ENCODE data around the gene SLC35A3. TPM values are rescaled to one million over a fixed set of nuclear protein-coding genes. Genes with fewer than 3 reads are reported as not detected.

SLC35A3 gene
- total and polyA plus RNA-seq, 9 donors = 8.7 to 17.7 (median 12.6) TPM

GRCh38 chr1:100070201-100070939 lies 100.6 kb downstream of the SLC35A3 start:
- no peaks in the 10 kb centered on the region for H3K27me3 ChIP-seq (ENCODE audit: control insufficient read depth, insufficient read depth, low read length)
- 97% methylated on average over 3 of the region's 5 CpGs for WGBS (ENCODE audit: insufficient coverage)
- H3K4me1 ChIP-seq (ENCODE audit: control insufficient read depth, insufficient read depth, low read length) = no peaks in the 10 kb centered on the region
- no peak overlapping the region for H3K27ac ChIP-seq (ENCODE audit: low read length)
- H3K36me3 ChIP-seq (ENCODE audit: control insufficient read depth, insufficient read depth, low read length) = peaks cover 51% of the 10 kb centered on the region
- no peaks in the 10 kb centered on the region for H3K9me3 ChIP-seq (replicated peaks; ENCODE audit: control insufficient read depth, low read depth, low read length)
- no peak overlapping the region for H3K4me3 ChIP-seq (ENCODE audit: low read length)
- DNase-seq = no peak

GRCh38 chr1:100073531-100073930 lies 103.7 kb downstream of the SLC35A3 start:
- H3K9me3 ChIP-seq (replicated peaks; ENCODE audit: control insufficient read depth, low read depth, low read length) = no peaks in the 10 kb centered on the region
- no CpG with 5 or more reads among the region's 3 CpGs for WGBS (ENCODE audit: insufficient coverage)
- H3K4me3 ChIP-seq (ENCODE audit: low read length) = no peak overlapping the region
- H3K27ac ChIP-seq (ENCODE audit: low read length) = no peak overlapping the region
- DNase-seq = no peak
- peaks cover 42% of the 10 kb centered on the region for H3K36me3 ChIP-seq (ENCODE audit: control insufficient read depth, insufficient read depth, low read length)
- no peaks in the 10 kb centered on the region for H3K27me3 ChIP-seq (ENCODE audit: control insufficient read depth, insufficient read depth, low read length)
- H3K4me1 ChIP-seq (ENCODE audit: control insufficient read depth, insufficient read depth, low read length) = no peaks in the 10 kb centered on the region

GRCh38 chr1:100074604-100075395 lies 105.0 kb downstream of the SLC35A3 start:
- no peak overlapping the region for H3K27ac ChIP-seq (ENCODE audit: low read length)
- peaks cover 47% of the 10 kb centered on the region for H3K36me3 ChIP-seq (ENCODE audit: control insufficient read depth, insufficient read depth, low read length)
- DNase-seq = no peak
- H3K4me3 ChIP-seq (ENCODE audit: low read length) = no peak overlapping the region
- no peaks in the 10 kb centered on the region for H3K27me3 ChIP-seq (ENCODE audit: control insufficient read depth, insufficient read depth, low read length)
- H3K4me1 ChIP-seq (ENCODE audit: control insufficient read depth, insufficient read depth, low read length) = no peaks in the 10 kb centered on the region
- no peaks in the 10 kb centered on the region for H3K9me3 ChIP-seq (replicated peaks; ENCODE audit: control insufficient read depth, low read depth, low read length)
- WGBS (ENCODE audit: insufficient coverage) = 97% methylated on average over 4 of the region's 11 CpGs

- Histone ChIP-seq H3K4me3 (ENCODE audit: low read length) (no peak overlapping the region), H3K9me3 (replicated peaks; ENCODE audit: control insufficient read depth, low read depth, low read length) (no peaks in the 10 kb centered on the region), H3K27me3 (ENCODE audit: control insufficient read depth, insufficient read depth, low read length) (no peaks in the 10 kb centered on the region), H3K36me3 (ENCODE audit: control insufficient read depth, insufficient read depth, low read length) (peaks cover 46% of the 10 kb centered on the region), H3K4me1 (ENCODE audit: control insufficient read depth, insufficient read depth, low read length) (no peaks in the 10 kb centered on the region), H3K27ac (ENCODE audit: low read length) (no peak overlapping the region)
- no CpG with 5 or more reads among the region's 3 CpGs for WGBS (ENCODE audit: insufficient coverage)
- DNase-seq = no peak
Observed at GRCh38 chr1:100075773-100076172, 106.0 kb downstream of the SLC35A3 start.

GRCh38 chr1:100076319-100076718 lies 106.5 kb downstream of the SLC35A3 start:
- H3K27ac ChIP-seq (ENCODE audit: low read length) = no peak overlapping the region
- peaks cover 46% of the 10 kb centered on the region for H3K36me3 ChIP-seq (ENCODE audit: control insufficient read depth, insufficient read depth, low read length)
- DNase-seq = no peak
- no peak overlapping the region for H3K4me3 ChIP-seq (ENCODE audit: low read length)
- H3K9me3 ChIP-seq (replicated peaks; ENCODE audit: control insufficient read depth, low read depth, low read length) = no peaks in the 10 kb centered on the region
- WGBS (ENCODE audit: insufficient coverage) = no CpG with 5 or more reads among the region's 2 CpGs
- H3K4me1 ChIP-seq (ENCODE audit: control insufficient read depth, insufficient read depth, low read length) = no peaks in the 10 kb centered on the region
- no peaks in the 10 kb centered on the region for H3K27me3 ChIP-seq (ENCODE audit: control insufficient read depth, insufficient read depth, low read length)

- no peak for DNase-seq
- Histone ChIP-seq H3K27me3 (ENCODE audit: control insufficient read depth, insufficient read depth, low read length) (no peaks in the 10 kb centered on the region), H3K4me3 (ENCODE audit: low read length) (no peak overlapping the region), H3K9me3 (replicated peaks; ENCODE audit: control insufficient read depth, low read depth, low read length) (no peaks in the 10 kb centered on the region), H3K36me3 (ENCODE audit: control insufficient read depth, insufficient read depth, low read length) (peaks cover 44% of the 10 kb centered on the region), H3K27ac (ENCODE audit: low read length) (no peak overlapping the region), H3K4me1 (ENCODE audit: control insufficient read depth, insufficient read depth, low read length) (no peaks in the 10 kb centered on the region)
Observed at GRCh38 chr1:100076744-100077143, 106.9 kb downstream of the SLC35A3 start.

GRCh38 chr1:100077531-100077930 lies 107.7 kb downstream of the SLC35A3 start:
- no CpG with 5 or more reads among the region's 5 CpGs for WGBS (ENCODE audit: insufficient coverage)
- Histone ChIP-seq H3K36me3 (ENCODE audit: control insufficient read depth, insufficient read depth, low read length) (peaks cover 43% of the 10 kb centered on the region), H3K27me3 (ENCODE audit: control insufficient read depth, insufficient read depth, low read length) (no peaks in the 10 kb centered on the region), H3K9me3 (replicated peaks; ENCODE audit: control insufficient read depth, low read depth, low read length) (no peaks in the 10 kb centered on the region), H3K27ac (ENCODE audit: low read length) (no peak overlapping the region), H3K4me3 (ENCODE audit: low read length) (no peak overlapping the region), H3K4me1 (ENCODE audit: control insufficient read depth, insufficient read depth, low read length) (no peaks in the 10 kb centered on the region)
- DNase-seq = peak; percentile 33

- H3K4me3 ChIP-seq (ENCODE audit: low read length) = no peak overlapping the region
- H3K27ac ChIP-seq (ENCODE audit: low read length) = no peak overlapping the region
- no CpG with 5 or more reads among the region's 3 CpGs for WGBS (ENCODE audit: insufficient coverage)
- H3K9me3 ChIP-seq (replicated peaks; ENCODE audit: control insufficient read depth, low read depth, low read length) = no peaks in the 10 kb centered on the region
- no peaks in the 10 kb centered on the region for H3K27me3 ChIP-seq (ENCODE audit: control insufficient read depth, insufficient read depth, low read length)
- peaks cover 28% of the 10 kb centered on the region for H3K36me3 ChIP-seq (ENCODE audit: control insufficient read depth, insufficient read depth, low read length)
- no peak for DNase-seq
- no peaks in the 10 kb centered on the region for H3K4me1 ChIP-seq (ENCODE audit: control insufficient read depth, insufficient read depth, low read length)
Observed at GRCh38 chr1:100080331-100080730, 110.5 kb downstream of the SLC35A3 start.

Other genes starting within 250 kb of the SLC35A3 start
- gene FRRS1, start 203.4 kb upstream of the SLC35A3 start, total RNA-seq = 4.8 TPM
- 1 to 10 TPM; 2.5 to 6.5 (median 3.6) TPM for gene FRRS1, start 203.4 kb upstream of the SLC35A3 start, polyA plus RNA-seq (ENCODE audit: insufficient read depth in 1 of 8, insufficient read length in 8 of 8, low replicate concordance in 1 of 8)
- gene AGL, start 119.6 kb upstream of the SLC35A3 start, total RNA-seq = 229 TPM
- 100 to 1,000 TPM; 101 to 280 (median 188) TPM for gene AGL, start 119.6 kb upstream of the SLC35A3 start, polyA plus RNA-seq (ENCODE audit: insufficient read depth in 1 of 8, insufficient read length in 8 of 8, low replicate concordance in 1 of 8)
- 3.4 TPM for gene SASS6, start 162.9 kb downstream of the SLC35A3 start, total RNA-seq
- 1 to 10 TPM; 3.1 to 5.0 (median 3.9) TPM for gene SASS6, start 162.9 kb downstream of the SLC35A3 start, polyA plus RNA-seq (ENCODE audit: insufficient read depth in 1 of 8, insufficient read length in 8 of 8, low replicate concordance in 1 of 8)
- gene TRMT13, start 163.2 kb downstream of the SLC35A3 start, total RNA-seq = 15.3 TPM
- gene TRMT13, start 163.2 kb downstream of the SLC35A3 start, polyA plus RNA-seq (ENCODE audit: insufficient read depth in 1 of 8, insufficient read length in 8 of 8, low replicate concordance in 1 of 8) = 10 to 100 TPM; 16.9 to 29.2 (median 20.1) TPM
- 183 TPM for gene LRRC39, start 208.3 kb downstream of the SLC35A3 start, total RNA-seq
- 100 to 1,000 TPM; 127 to 229 (median 173) TPM for gene LRRC39, start 208.3 kb downstream of the SLC35A3 start, polyA plus RNA-seq (ENCODE audit: insufficient read depth in 1 of 8, insufficient read length in 8 of 8, low replicate concordance in 1 of 8)

Data from muscle of leg (tissue), 11 donors.